Central memory CD4-positive, alpha-beta T cell (primary cell): ENCODE measurements around the gene ZNF331.

Experiments
- DNase-seq: peaks from one replicate; pipeline ENCODE4 v3.0.0; 2022

ZNF331 gene

DNA sequence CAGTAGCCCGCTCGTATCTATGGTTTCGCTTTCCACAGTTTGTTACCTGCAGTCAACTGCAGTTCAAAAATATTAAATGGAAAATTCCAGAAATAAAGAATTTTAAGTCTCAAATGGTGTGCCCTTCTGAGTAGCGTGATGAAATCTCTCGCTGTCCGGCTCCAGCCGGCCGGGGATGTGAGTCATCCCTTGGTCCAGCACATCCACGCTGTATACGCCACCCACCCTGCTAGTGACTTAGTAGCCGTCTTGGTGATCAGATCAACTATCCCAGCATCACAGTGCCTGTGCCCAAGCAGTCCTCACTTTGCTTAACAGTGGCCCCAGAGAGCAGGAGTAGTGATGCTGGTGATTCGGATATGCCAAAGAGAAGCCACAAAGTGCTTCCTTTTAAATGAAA lies 40.0 kb downstream of the ZNF331 start:
- DNase-seq, result no peak

DNA sequence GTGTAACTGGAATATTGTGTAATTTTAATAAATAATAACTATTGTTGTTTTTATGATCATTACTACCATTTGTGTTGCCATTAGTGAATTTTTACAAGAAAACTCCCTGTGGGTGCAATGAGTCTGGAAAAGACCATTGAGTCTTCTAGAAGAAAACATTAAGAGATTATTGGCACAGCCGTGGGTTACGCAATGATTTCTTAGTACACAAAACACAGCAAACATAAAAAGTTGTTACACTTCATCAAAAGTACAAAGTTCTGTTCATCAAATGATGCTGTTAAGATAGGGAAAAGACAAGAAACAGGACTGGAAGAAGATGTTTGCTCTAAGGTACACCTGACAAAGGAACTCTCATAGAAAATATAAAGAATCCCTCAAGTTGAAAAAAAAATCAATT lies 41.6 kb downstream of the ZNF331 start:
- DNase-seq, result no peak

DNA sequence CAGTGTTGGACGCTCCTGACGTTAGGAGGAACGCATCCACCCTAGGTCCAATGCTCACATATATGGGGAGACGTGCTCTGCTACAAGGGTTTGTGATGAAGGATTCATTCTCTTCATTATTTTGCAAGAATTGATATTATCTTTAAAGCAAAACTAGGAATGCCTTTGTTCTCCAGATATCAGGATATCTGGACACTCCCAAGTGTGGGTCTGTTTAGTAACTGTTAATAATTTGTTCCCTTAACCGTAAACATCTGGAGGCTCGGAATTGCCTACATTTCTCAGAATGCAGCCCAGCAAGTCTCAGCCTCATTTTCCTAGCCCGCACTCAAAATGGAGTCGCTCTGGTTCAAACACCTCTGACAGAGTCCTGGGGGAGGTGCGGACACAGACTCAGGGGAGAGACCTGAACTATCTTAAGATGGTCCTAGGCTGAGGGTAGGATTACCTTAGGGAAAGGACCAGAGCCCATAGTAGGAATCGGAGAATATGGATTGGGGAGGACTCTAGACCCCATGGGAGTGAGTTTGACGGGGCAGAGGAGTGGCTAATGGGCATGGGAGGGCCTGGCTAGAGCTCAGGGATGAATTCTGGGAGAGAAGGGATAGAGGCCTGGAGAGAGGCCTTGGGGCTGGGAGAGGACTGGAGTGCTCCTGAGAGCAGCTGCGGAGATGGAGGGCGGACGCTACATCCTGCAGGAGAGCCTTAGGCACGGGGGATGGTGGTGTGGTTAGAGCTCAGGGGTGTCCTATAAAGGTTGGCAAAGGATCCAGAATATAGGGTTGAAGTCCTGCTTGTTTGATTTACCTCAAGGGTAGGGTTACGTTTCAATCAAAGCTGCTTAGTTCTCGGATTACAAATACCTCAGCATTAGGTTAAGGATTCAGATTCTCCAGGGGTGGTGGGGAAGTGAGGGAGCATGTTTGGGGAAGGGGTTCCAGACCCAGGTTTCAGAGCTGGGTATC lies 43.2 kb downstream of the ZNF331 start:
- DNase-seq, result no peak

DNA sequence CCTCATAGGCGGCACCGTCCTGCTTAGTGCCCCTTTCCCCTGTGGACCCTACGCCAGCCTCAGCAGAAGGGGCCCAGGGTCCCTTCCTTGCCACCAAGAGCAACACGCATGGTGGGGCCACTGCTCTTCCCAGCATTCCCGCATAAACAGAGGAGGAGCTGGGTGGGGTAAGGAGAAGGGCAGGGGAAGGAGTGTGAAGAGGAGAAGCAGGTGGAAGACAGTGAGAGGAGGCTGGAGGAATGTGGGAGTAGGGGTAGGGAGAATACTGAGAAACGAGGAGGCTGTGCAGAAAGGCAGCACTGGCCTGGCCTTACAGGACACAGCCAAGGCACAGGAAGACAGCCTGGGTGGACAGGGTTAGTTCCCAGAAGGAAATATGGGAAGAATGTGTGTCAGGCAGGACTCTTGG lies 43.9 kb downstream of the ZNF331 start:
- no peak for DNase-seq

DNA sequence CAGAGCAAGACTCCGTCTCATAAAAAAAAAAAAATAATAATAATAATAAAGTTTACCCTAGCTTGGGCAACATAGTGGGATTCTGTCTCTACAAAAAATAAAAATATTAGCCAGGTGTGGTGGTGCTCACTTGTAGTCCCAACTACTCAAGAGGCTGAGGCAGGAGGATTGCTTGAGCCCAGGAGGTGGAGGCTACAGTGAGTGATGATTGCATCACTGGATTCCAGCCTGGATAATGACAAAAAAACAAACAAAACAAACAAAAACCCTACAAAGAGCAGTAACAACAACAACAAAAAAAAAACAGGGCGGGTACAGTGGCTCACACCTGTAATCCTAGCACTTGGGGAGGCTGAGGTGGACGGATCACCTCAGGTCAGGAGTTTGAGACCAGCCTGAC lies 45.2 kb downstream of the ZNF331 start:
- no peak for DNase-seq

DNA sequence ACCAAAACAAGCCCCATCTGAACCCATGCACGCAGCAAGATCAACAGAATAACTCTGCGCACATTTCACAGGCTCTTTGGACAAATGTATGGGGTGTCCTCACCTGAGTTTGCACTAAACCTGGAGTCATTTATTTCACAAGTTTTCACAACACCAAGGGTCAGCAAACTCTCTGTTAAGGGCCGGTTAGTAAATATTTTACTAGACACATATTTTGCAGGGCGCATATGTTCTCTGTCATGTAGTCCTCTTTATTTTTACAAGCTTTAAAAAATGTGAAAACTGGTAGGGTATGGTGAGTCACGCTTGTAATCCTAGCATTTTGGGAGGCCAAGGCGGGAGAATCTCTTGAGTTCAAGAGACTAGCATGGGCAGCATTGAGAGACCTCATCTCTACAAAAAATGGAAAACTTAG lies 48.3 kb downstream of the ZNF331 start:
- DNase-seq, result no peak

DNA sequence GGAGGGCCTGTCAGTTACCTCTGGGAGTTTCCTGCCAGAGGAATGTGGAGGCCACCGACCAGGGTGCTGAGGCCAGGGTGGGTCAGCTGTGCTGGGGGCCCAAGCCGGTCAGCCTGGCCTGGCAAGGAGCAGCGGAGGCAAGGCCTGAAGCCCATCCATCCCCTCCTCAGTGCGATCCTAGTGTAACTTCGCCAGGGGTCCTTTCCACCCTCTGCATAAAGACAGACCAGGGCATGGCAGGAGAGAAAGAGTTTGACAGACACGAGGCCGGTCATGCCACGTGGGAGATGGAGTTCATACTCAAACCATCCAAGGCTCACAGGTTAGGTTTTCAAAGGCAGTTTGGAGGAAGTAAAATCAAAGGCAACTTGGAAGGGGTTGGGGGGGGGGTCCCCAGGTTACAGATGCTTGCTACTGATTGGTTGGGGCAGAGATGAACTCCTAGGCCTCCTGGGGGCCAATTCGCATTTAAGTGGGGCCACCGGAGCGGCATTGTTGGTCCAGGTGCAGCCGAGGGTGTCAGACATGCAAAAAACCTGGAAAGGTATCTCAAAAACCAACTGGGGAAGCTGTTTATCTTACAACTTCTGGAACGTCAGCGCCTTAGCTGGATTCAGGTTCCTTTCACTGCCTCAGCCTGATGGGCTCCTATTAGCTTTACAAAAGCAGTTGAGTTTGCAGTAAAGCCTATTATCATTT lies 57.0 kb downstream of the ZNF331 start:
- DNase-seq, result no peak

DNA sequence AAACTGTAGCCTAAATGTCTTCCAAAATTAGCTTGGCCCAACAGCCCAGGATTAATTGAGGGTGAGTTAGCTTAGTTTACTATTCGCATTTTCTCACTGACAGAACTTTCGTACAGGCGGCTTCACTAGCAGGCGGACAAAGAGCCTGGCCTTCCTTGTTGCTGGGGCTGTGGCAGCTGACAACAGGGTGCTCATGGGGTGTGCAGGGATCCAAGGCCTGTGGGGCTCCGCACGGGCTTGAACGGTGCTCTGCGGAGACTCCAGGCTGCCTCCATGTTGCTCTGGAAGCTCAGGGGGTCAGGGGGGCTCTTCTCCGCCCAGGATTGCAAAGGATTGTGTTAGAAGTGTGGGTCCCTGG lies 57.5 kb downstream of the ZNF331 start:
- DNase-seq, result no peak

DNA sequence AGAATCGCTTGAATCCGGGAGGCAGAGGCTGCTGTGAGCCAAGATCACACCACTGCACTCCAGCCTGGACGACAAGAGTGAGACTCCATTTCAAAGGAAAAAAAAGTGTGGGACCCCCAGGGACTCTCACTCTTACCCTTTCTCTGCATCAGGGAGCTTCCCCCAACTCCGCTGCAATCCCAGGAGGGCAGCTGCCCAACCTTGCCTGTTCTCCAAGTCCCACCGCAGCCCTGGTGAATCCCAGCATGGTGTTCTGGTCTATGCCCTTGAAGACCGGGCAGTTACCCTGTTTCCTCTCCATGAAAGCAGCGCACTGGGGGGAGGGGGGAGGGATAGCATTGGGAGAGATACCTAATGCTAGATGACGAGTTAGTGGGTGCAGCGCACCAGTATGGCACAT lies 58.1 kb downstream of the ZNF331 start:
- DNase-seq, result no peak

DNA sequence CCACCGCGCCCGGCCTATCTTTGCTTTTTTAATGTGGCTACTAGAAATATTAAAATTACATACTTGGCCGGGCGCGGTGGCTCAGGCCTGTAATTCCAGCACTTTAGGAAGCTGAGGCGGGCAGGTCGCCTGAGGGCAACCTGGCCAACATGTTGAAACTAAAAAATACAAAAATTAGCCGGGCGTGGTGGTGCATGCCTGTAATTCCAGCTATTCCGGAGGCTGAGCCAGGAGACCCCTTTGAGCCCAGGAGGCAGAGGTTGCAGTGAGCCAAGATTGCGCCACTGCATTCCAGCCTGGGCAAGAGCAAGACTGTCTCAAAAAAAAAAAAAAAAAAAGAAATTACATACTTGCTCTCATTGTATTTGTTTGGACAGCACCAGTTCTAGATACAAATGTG lies 59.1 kb downstream of the ZNF331 start:
- no peak for DNase-seq

DNA sequence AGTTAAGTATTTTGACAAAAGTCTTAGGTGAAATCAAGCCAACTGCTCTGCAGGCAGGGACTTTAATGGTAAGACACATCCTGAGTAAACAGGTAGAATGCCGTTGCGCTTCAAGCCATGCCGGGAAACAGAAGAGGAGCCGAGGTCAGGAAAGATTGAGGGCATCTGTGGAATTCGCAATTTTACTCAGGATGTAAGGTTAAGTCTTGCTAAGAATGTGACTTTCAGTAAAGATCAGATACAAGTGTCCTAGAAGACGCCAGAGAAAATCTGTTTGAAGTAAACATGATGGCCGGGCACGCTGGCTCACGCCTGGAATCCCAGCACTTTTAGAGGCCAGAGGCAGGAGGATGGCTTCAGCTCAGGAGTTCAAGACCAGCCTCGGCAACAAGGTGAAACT lies 60.4 kb downstream of the ZNF331 start:
- DNase-seq, result no peak

DNA sequence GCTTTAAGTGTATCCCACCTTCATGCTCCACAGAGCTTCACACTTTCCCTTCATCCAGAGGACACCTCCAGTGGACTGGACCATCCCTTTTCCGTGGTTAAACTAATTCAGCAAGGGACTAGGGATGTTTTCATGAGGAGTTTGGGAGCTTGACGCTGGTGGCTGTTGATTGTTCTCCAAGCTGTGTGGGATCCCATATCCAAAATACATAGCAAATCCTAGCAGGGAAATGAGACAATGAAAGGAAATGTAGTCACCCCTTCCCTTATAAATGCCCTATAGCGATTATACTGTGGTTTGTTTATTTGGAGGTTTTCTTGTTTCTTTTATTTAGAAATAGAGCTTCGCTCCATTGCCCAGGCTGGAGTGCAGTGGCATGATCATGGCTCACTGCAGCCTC lies 62.3 kb downstream of the ZNF331 start:
- DNase-seq, result no peak

DNA sequence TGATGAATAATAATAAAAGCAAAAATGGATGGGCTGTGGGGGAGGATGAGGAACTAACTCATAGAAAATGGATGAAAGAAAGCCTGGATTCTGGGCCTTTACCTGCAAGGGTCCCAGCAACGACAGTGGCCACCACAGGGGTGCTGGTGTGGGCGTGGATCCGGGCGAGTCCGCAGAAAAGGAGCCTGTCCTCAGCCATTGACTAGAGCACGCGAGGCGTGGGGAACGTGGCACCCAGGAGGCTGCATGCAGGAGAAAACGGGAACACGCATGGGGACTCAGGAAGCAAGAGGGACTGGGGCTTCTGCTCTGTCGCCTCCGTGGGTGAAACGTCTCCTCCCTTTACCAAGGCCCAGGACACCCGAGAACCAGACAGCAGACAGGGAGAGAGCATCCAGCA lies 68.1 kb downstream of the ZNF331 start:
- DNase-seq, result no peak

DNA sequence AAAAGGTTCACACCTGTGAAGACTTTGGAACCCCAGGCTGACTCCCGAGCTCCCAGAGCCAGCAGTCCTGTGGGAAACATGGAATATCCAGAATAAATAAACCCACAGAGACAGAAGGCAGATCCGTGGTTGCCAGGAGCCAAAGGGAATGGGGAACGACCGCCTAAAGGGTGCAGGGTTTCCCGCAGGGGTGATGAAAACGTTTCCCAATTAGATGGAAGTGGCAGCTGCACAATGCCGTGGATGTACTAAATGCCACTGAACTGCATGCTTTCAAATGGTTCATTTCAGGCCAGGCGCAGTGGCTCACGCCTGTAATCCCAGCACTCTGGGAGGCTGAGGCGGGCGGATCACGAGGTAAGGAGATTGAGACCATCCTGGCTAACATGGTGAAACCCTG lies 70.4 kb downstream of the ZNF331 start:
- no peak for DNase-seq

DNA sequence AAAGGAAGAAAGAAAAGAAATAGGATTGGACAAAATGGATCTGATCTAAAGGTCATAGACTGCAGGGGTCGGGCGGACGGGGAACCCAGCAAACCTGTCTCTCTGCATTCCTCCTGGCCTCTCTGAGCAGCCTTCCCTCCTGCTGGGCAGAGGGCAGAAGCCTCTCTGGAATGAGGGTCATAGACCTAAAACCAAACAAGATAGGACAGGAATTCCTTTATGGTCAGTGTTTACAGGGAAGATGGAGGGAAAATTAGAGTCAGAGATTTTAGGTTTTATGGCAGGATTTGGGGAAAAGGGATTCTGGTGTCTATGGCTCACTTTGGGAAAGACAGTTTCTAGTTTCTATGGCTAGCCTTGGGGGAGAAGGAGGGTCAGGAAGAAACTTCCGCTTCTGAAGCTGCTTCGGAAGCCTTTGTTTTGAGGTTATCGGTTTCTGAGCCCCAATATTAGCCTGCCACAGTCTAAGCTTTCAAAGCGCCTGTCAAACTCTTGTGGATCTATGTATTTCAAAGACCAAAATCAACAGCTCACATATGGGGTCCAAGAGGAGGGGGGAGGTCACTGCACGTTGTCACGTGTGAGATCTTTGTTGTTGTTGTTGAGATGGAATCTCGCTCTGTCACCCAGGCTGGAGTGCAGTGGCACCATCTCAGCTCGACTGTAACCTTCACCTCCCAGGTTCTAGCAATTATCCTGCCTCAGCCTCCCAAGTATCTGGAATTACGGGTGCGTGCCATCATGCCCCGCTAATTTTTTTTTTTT lies 75.0 kb downstream of the ZNF331 start:
- no peak for DNase-seq

DNA sequence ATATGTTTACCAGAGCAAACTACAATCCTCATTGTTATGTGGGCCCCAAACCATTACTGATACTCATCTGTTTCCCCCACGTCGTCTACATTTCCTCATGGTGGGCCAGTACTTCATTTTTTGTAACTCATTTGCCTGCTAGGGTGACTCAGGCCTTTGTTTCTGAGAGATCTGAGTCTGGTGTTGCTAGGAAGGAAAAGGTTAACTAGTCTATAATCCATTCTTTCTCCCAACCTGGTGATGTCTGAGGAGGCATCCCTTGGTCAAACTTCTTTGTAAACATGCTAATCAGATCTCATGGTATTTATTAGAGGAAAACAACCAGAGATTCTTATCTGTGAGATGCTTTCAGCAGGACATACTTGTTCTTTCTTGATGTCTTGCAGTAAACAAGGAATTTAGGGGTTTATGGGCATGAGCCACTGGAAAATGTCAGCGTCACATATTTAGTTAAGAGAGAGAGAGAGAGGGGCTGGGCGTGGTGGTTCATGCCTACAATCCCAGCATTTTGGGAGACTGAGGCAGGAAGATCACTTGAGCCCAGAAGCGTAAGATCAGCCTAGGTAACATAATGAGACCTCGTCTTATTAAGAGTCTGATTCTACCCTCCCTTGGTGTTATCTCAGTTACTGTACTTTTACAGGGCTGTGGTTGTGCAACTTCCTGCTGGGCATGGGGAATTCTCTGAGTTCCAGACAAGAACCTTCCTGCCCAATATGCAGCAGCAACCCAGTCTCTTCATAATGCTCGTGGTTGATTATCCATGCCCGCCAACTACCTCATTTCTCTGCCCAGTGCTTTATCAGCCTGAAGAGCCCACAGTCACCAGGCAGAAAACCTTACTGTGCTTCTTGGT lies 84.2 kb downstream of the ZNF331 start:
- no peak for DNase-seq

DNA sequence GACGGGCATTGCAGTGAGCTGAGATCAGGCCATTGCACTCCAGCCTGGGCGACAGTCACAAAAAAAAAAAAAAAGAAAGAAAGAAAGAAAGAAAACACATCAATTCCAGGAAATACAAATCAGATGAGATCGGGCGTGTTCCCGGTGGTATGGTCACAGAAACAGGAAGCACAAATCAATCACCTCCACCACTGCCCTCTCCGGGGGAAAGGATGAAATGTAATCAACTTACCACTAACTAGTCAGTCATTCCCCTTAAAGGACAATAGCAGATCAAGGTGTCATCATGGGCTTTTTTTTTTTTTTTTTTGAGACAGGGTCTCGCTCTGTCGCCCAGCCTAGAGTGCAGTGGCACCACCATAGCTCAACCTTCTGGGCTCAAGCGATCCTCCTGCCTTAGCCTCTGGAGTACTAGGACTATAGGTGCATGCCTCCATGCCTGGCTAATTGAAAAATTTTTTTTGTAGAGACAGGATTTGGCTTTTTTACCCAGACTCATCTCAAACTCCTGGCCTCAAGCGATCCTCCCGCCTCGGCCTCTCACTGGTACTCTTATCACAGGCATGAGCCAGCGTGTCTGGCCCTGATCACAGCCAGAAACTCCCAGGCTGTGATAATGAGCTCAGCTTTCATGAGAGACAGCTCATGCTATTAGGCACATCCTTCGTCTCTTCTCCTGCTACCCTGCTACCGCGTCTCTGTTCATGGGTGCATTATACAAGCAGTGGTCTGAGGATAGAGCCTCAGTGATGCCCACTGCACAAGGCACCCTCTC lies 87.0 kb downstream of the ZNF331 start:
- DNase-seq, result no peak

DNA sequence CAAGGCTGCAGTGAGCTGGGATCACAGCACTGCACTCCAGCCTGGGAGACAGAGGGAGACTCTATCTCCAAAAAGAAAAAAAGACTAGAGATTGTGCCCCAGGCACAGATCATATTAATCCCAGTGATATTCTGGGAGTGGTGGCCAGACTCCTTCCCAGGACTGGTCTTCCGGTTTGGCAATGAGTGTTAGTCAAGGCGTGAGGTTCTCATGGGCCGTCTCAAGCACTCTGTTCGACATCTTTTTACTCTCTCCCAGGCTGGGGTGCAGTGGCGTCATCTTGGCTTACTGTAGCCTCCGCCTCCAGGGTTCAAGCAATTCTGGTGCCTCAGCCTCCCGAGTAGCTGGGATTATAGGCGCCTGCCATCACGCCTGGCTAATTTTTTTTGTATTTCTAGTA lies 88.5 kb downstream of the ZNF331 start:
- no peak for DNase-seq

DNA sequence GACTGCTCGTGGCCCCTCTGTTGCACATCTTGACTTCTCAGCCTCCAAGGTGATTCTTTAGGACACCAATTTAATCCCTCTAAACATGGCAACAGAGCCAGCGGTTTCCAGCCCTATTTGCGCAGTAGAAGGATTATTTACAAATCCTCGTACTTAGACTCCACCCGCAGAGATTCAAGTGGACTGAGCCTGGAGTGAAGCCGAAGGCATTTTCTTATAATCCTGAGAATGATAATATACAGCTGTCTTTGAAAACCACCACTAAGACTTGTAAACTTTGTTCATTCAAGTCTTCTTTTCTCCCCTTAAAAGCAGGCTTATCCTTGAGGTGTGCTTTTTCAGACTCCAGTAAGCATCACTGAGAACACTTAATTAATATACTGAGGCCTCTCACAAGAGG lies 89.0 kb downstream of the ZNF331 start:
- DNase-seq, result no peak
